A549 (cell line): ENCODE measurements around the gene GRID2.

ENCODE experiments used
- CTCF ChIP-seq: fragments of >200 bp; sonication (Bioruptor Twin); formaldehyde crosslinking; IDR thresholded peaks from 3 replicates; pipeline ENCODE4 v1.5.1; 2016
- E2F6 ChIP-seq: IDR thresholded peaks from 2 replicates; pipeline ENCODE4 v1.6.1; 2012; ENCODE audit warnings: low read depth, borderline replicate concordance
- ELK1 ChIP-seq: fragments of 150-350 bp; IDR thresholded peaks from 2 replicates; pipeline ENCODE4 v1.6.1; 2014; ENCODE audit warnings: low read depth, mild to moderate bottlenecking, low read length
- HDAC2 ChIP-seq: fragments of 200-600 bp; sonication (generic); IDR thresholded peaks from 2 replicates; pipeline ENCODE4 v1.6.1; 2016
- HES2 ChIP-seq: fragments of >200 bp; sonication (Bioruptor Twin); formaldehyde crosslinking; IDR thresholded peaks from 2 replicates; pipeline ENCODE4 v1.6.1; 2016
- HEYL ChIP-seq: fragments of 250-450 bp; sonication (Bioruptor Pico); IDR thresholded peaks from 2 replicates; pipeline ENCODE4 v1.8.0; 2021; ENCODE audit warnings: mild to moderate bottlenecking, moderate library complexity
- MAX ChIP-seq: IDR thresholded peaks from 2 replicates; pipeline ENCODE4 v1.6.1; 2012
- MAZ ChIP-seq: fragments of 150-350 bp; IDR thresholded peaks from 2 replicates; pipeline ENCODE4 v1.6.1; 2014; ENCODE audit warnings: antibody characterized with exemption, low read depth, low read length, borderline replicate concordance
- NFE2L2 ChIP-seq: fragments of 150-350 bp; conservative IDR thresholded peaks from 2 replicates; pipeline ENCODE4 v1.6.1; 2014; ENCODE audit warnings: low read length
- RAD21 ChIP-seq, 2 experiments: fragments of >200 bp in 1 of 2; sonication (Bioruptor Twin) in 1 of 2; formaldehyde crosslinking in 1 of 2; IDR thresholded peaks in 1 of 2; conservative IDR thresholded peaks in 1 of 2; 2 replicates in 1 of 2; 3 replicates in 1 of 2; pipeline ENCODE4 v1.6.1; 2012 to 2018; ENCODE audit warnings: inconsistent platforms in 1 of 2
- REST ChIP-seq: fragments of 200-600 bp; sonication (generic); IDR thresholded peaks from 2 replicates; pipeline ENCODE4 v1.6.1; 2016; ENCODE audit warnings: antibody characterized with exemption, mild to moderate bottlenecking, moderate library complexity
- SMC3 ChIP-seq: fragments of >200 bp; sonication (Bioruptor Twin); formaldehyde crosslinking; IDR thresholded peaks from 3 replicates; pipeline ENCODE4 v1.6.1; 2018; ENCODE audit warnings: inconsistent platforms
- USF2 ChIP-seq: fragments of 450-650 bp; IDR thresholded peaks from 2 replicates; pipeline ENCODE4 v1.6.1; 2014; ENCODE audit warnings: antibody characterized with exemption

- no peak for TF ChIP-seq REST
- TF ChIP-seq CTCF: no peak
- TF ChIP-seq USF2: no peak
- no peak for TF ChIP-seq SMC3
- no peak for TF ChIP-seq HDAC2
- no peak for TF ChIP-seq MAX
- no peak for TF ChIP-seq HEYL
- TF ChIP-seq RAD21 (conservative IDR thresholded peaks at IDR 0.05 in 1 of 2, IDR thresholded peaks at IDR 0.05 in 1 of 2): no peak
- TF ChIP-seq E2F6: no peak
- TF ChIP-seq ELK1: no peak
- TF ChIP-seq NFE2L2: no peak
- no peak for TF ChIP-seq MAZ
- TF ChIP-seq HES2: no peak
Observed at GRCh38 chr4:92303621-92304027, at the start of gene GRID2.
